HL-60 (cell line): Measurements from ENCODE around the gene ZNF582.
A peak's percentile ranks its signal among the peaks of the same experiment; 100 is the strongest.

Experiments used
- DNase-seq, 2 experiments: peaks; one replicate each; pipeline ENCODE4 v3.0.0-alpha.2; 2010 to 2020; ENCODE audit warnings: low read depth in 1 of 2, low spot score in 1 of 2
- H3K27ac ChIP-seq: fragments of 250-450 bp; sonication (Bioruptor Pico); replicated peaks from 2 replicates; pipeline ENCODE4 v1.5.1; 2020; ENCODE audit warnings: mild to moderate bottlenecking, moderate library complexity
- H3K27me3 ChIP-seq: fragments of 250-450 bp; sonication (Bioruptor Pico); 2 replicates; pipeline ENCODE4 v1.5.1; 2021; ENCODE audit warnings: mild to moderate bottlenecking, moderate library complexity; ENCODE audit not compliant: insufficient read depth, poor library complexity, severe bottlenecking
- H3K4me3 ChIP-seq: replicated peaks from 2 replicates; pipeline ENCODE4 v1.5.1; 2011; ENCODE audit warnings: mild to moderate bottlenecking, control low read depth, low read length; ENCODE audit not compliant: insufficient read depth
- CTCF ChIP-seq: IDR thresholded peaks from one replicate; pipeline ENCODE4 v1.5.1; 2011; ENCODE audit warnings: low read length, control low read depth, inconsistent platforms; ENCODE audit not compliant: insufficient read depth
- GABPA ChIP-seq: IDR thresholded peaks from 2 replicates; pipeline ENCODE4 v1.6.1; 2012; ENCODE audit warnings: low read depth
- POLR2AphosphoS5 ChIP-seq: IDR thresholded peaks from 2 replicates; pipeline ENCODE4 v1.6.1; 2012; ENCODE audit warnings: low read depth
- REST ChIP-seq: IDR thresholded peaks from 2 replicates; pipeline ENCODE4 v1.6.1; 2012; ENCODE audit warnings: low read depth; ENCODE audit not compliant: insufficient replicate concordance
- SPI1 ChIP-seq: IDR thresholded peaks from 2 replicates; pipeline ENCODE4 v1.6.1; 2012; ENCODE audit warnings: low read depth, mild to moderate bottlenecking, borderline replicate concordance

ZNF582 gene

GRCh38 chr19:56403764-56404704 lies 10.7 kb upstream of the ZNF582 start, which contains the start of gene ZNF583:
Gene ZNF583 (plus strand): TSS chr19:56404332. CDS start chr19:56407115, 2,783 bp downstream.
- Histone ChIP-seq H3K27ac (peak within 1 kb of the TSS; percentile 97), H3K4me3 (peak within 1 kb of the TSS; percentile 82), H3K27me3 (no peaks in the 10 kb centered on the region)
- TF ChIP-seq GABPA = no peak
- TF ChIP-seq SPI1 = no peak
- TF ChIP-seq POLR2AphosphoS5 = peak; percentile 37; the same call in 1 of the 2 replicates
- no peak for TF ChIP-seq REST
- no peak for TF ChIP-seq CTCF
- peak; percentile 89 to 91 for DNase-seq

GRCh38 chr19:56403261-56403660 lies 9.9 kb upstream of the ZNF582 start:
- Histone ChIP-seq H3K27ac (peak overlapping the region; percentile 97), H3K27me3 (no peaks in the 10 kb centered on the region), H3K4me3 (peak overlapping the region; percentile 82)
- TF ChIP-seq CTCF (no peak), REST (no peak), SPI1 (no peak), POLR2AphosphoS5 (no peak), GABPA (no peak)
- DNase-seq = no peak

- no peak for DNase-seq
- TF ChIP-seq POLR2AphosphoS5 (no peak), REST (no peak), GABPA (no peak), SPI1 (no peak), CTCF (no peak)
Measured at GRCh38 chr19:56400485-56400884, 7.2 kb upstream of the ZNF582 start.

More at GRCh38 chr19:56400485-56400884, 7.2 kb upstream of the ZNF582 start:
- H3K4me3 ChIP-seq = no peak overlapping the region
- H3K27ac ChIP-seq = no peak overlapping the region
- no peaks in the 10 kb centered on the region for H3K27me3 ChIP-seq
